ENCODE measurements around the gene ACACB. TPM values are rescaled to one million over a fixed set of nuclear protein-coding genes. Genes with fewer than 3 reads are reported as not detected.

The ACACB gene
- total RNA-seq, 1 donor from 2014 or later: 4.4 TPM

DNA sequence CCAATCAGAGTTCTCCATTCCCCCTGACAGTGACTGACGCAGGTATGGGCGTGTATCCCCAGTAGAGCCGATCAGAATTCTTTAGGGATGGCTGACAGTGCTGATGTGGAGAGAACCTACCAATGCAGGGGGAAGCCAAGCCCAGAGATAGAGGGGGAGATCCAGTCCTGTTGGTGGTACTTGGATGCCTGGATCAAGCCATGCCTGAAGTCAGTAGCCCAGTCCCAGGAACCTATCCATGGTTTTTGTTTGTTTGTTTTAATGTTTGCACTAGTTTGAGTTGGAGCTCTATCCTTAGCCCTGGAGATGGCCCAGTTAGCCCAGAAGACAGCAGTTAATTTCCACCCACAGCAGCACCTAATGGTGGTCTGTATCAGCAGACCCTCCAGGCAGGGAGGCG is 152.5 kb downstream of the ACACB start:
- H3K9me3 Mint-ChIP-seq (ENCODE audit: unreplicated experiment): peaks cover 5% of the 10 kb centered on the region
- H3K36me3 Mint-ChIP-seq (ENCODE audit: unreplicated experiment): no peaks in the 10 kb centered on the region
- TF ChIP-seq, protein P1, sequence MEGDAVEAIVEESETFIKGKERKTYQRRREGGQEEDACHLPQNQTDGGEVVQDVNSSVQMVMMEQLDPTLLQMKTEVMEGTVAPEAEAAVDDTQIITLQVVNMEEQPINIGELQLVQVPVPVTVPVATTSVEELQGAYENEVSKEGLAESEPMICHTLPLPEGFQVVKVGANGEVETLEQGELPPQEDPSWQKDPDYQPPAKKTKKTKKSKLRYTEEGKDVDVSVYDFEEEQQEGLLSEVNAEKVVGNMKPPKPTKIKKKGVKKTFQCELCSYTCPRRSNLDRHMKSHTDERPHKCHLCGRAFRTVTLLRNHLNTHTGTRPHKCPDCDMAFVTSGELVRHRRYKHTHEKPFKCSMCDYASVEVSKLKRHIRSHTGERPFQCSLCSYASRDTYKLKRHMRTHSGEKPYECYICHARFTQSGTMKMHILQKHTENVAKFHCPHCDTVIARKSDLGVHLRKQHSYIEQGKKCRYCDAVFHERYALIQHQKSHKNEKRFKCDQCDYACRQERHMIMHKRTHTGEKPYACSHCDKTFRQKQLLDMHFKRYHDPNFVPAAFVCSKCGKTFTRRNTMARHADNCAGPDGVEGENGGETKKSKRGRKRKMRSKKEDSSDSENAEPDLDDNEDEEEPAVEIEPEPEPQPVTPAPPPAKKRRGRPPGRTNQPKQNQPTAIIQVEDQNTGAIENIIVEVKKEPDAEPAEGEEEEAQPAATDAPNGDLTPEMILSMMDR (IDR thresholded peaks at IDR 0.05): no peak
- H3K4me1 Mint-ChIP-seq (ENCODE audit: unreplicated experiment): no peaks in the 10 kb centered on the region
- no peak overlapping the region for H3K27ac Mint-ChIP-seq (ENCODE audit: unreplicated experiment)
- peaks cover 4% of the 10 kb centered on the region for H3K27me3 Mint-ChIP-seq (ENCODE audit: unreplicated experiment)
- no peak overlapping the region for H3K4me3 Mint-ChIP-seq (ENCODE audit: unreplicated experiment)
- DNase-seq (ENCODE audit: extremely low spot score, unreplicated experiment): no peak

DNA sequence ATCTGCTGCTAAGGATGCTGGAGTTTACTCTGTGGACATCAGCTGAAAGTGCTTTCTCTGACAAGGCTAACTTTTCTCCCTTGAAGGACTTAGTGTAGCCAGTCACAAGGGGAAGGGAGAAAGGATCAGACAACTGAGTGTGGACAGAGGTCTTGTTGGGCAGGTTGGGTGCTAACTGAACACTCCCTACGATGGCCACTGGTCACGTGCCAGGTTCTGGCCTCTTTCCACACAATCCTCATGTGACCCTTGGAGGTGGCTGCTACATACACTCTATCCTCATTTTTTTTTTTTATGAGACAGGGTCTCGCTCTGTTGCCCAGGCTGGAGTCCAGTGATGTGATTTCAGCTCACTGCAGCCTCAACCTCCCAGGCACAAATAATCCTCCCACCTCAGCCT is 153.0 kb downstream of the ACACB start:
- peaks cover 5% of the 10 kb centered on the region for H3K9me3 Mint-ChIP-seq (ENCODE audit: unreplicated experiment)
- no peak overlapping the region for H3K27ac Mint-ChIP-seq (ENCODE audit: unreplicated experiment)
- H3K4me3 Mint-ChIP-seq (ENCODE audit: unreplicated experiment): no peak overlapping the region
- H3K36me3 Mint-ChIP-seq (ENCODE audit: unreplicated experiment): no peaks in the 10 kb centered on the region
- H3K4me1 Mint-ChIP-seq (ENCODE audit: unreplicated experiment): no peaks in the 10 kb centered on the region
- no peak for DNase-seq (ENCODE audit: extremely low spot score, unreplicated experiment)
- peaks cover 4% of the 10 kb centered on the region for H3K27me3 Mint-ChIP-seq (ENCODE audit: unreplicated experiment)
- TF ChIP-seq, protein P1 (IDR thresholded peaks at IDR 0.05): no peak

- peaks cover 5% of the 10 kb centered on the region for H3K9me3 Mint-ChIP-seq (ENCODE audit: unreplicated experiment)
- TF ChIP-seq, protein P1 (IDR thresholded peaks at IDR 0.05): no peak
- H3K27ac Mint-ChIP-seq (ENCODE audit: unreplicated experiment): no peak overlapping the region
- no peaks in the 10 kb centered on the region for H3K36me3 Mint-ChIP-seq (ENCODE audit: unreplicated experiment)
- H3K27me3 Mint-ChIP-seq (ENCODE audit: unreplicated experiment): peaks cover 4% of the 10 kb centered on the region
- H3K4me3 Mint-ChIP-seq (ENCODE audit: unreplicated experiment): no peak overlapping the region
- no peak for DNase-seq (ENCODE audit: extremely low spot score, unreplicated experiment)
- no peaks in the 10 kb centered on the region for H3K4me1 Mint-ChIP-seq (ENCODE audit: unreplicated experiment)
Observed at GRCh38 chr12:109270494-109270893, 154.1 kb downstream of the ACACB start.

- no peak for DNase-seq (ENCODE audit: extremely low spot score, unreplicated experiment)
- Mint-ChIP-seq H3K4me1 (ENCODE audit: unreplicated experiment) (no peaks in the 10 kb centered on the region), H3K36me3 (ENCODE audit: unreplicated experiment) (no peaks in the 10 kb centered on the region), H3K9me3 (ENCODE audit: unreplicated experiment) (peaks cover 5% of the 10 kb centered on the region), H3K27me3 (ENCODE audit: unreplicated experiment) (peaks cover 4% of the 10 kb centered on the region), H3K27ac (ENCODE audit: unreplicated experiment) (no peak overlapping the region), H3K4me3 (ENCODE audit: unreplicated experiment) (no peak overlapping the region)
- TF ChIP-seq, protein P1 (IDR thresholded peaks at IDR 0.05): no peak
Observed at GRCh38 chr12:109271418-109271817, 155.0 kb downstream of the ACACB start.

- no peak for DNase-seq (ENCODE audit: extremely low spot score, unreplicated experiment)
- TF ChIP-seq, protein P1 (IDR thresholded peaks at IDR 0.05): no peak
- H3K9me3 Mint-ChIP-seq (ENCODE audit: unreplicated experiment): peaks cover 5% of the 10 kb centered on the region
- peaks cover 4% of the 10 kb centered on the region for H3K27me3 Mint-ChIP-seq (ENCODE audit: unreplicated experiment)
- H3K27ac Mint-ChIP-seq (ENCODE audit: unreplicated experiment): no peak overlapping the region
- H3K4me1 Mint-ChIP-seq (ENCODE audit: unreplicated experiment): no peaks in the 10 kb centered on the region
- H3K36me3 Mint-ChIP-seq (ENCODE audit: unreplicated experiment): no peaks in the 10 kb centered on the region
- H3K4me3 Mint-ChIP-seq (ENCODE audit: unreplicated experiment): no peak overlapping the region
Observed at GRCh38 chr12:109273354-109273753, 157.0 kb downstream of the ACACB start.
